Calu3 (cell line): ENCODE measurements around the gene TRIP6. TPM values are rescaled to one million over a fixed set of nuclear protein-coding genes. Genes with fewer than 3 reads are reported as not detected.
"Not testable (repeated sequence)": the region's sequence is repeated elsewhere in the genome, so short reads cannot be mapped to it uniquely, and the experiment has no call there.

Experiments
- BruUV-seq: library from RNA; stranded (reverse); fragments of 400-500 nt; replicated peaks from 2 replicates; lab custom pipeline; 2021; lab: Mats Ljungman, UMichigan
- CTCF ChIA-PET: fragments of 300-600 bp; sonication (Branson Sonifier 250); formaldehyde crosslinking; loops from one replicate; lab custom pipeline; 2022; ENCODE audit warnings: antibody characterized with exemption; lab: Charles Lee
- DNase-seq: peaks from one replicate; pipeline ENCODE4 v3.0.0; 2022
- H3K27ac Mint-ChIP-seq: one replicate; pipeline ENCODE4 v1.8.0; 2022; ENCODE audit warnings: mixed read lengths; ENCODE audit not compliant: unreplicated experiment
- H3K27me3 Mint-ChIP-seq: one replicate; pipeline ENCODE4 v1.8.0; 2022; ENCODE audit warnings: mixed read lengths; ENCODE audit not compliant: unreplicated experiment
- H3K36me3 Mint-ChIP-seq: one replicate; pipeline ENCODE4 v1.8.0; 2022; ENCODE audit warnings: mild to moderate bottlenecking, moderate library complexity, mixed read lengths; ENCODE audit not compliant: insufficient read depth, unreplicated experiment
- H3K4me1 Mint-ChIP-seq: one replicate; pipeline ENCODE4 v1.8.0; 2022; ENCODE audit warnings: mild to moderate bottlenecking, low read depth, mixed read lengths; ENCODE audit not compliant: unreplicated experiment
- H3K4me3 Mint-ChIP-seq: one replicate; pipeline ENCODE4 v1.8.0; 2022; ENCODE audit warnings: mild to moderate bottlenecking, low read depth, moderate library complexity, mixed read lengths; ENCODE audit not compliant: unreplicated experiment
- H3K9me3 Mint-ChIP-seq: one replicate; pipeline ENCODE4 v1.8.0; 2022; ENCODE audit warnings: low read depth, mixed read lengths; ENCODE audit not compliant: unreplicated experiment
- intact Hi-C: fragments of 100-400 bp; cut with micrococcal nuclease; formaldehyde crosslinking; loops from one replicate; pipeline ENCODE4 v1.10.0; 2022; ENCODE audit not compliant: unreplicated experiment
- total RNA-seq: library from RNA; stranded (reverse); gene quantifications from 2 replicates; pipeline ENCODE4 v1.2.3, GENCODE V29; 2022
- TF ChIP-seq, protein P1 (sequence below): fragments of 200-600 bp; IDR thresholded peaks from one replicate; pipeline ENCODE4 v1.8.0; 2022; ENCODE audit warnings: antibody characterized with exemption; ENCODE audit not compliant: unreplicated experiment

TRIP6 gene
- total RNA-seq, 1 experiment from 2014 or later = 50.0 TPM

DNA sequence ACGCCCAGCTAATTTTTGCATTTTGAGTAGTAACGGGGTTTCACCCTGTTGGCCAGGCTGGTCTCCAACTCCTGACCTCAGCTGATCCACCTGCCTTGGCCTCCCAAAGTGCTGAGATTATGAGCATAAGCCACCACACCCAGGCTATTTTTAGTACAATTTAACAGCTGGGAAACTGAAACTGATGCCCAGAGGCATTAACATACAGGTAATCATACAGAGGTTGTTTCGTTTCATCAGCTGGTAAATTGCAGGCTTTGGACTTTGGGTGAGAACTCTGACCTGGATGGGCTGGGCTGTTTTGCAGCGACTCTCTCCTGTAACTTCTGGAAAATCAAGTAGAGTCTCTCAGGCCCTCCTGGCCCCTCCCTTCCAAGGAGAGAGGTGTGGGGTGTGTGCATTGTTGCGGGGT, 34.7 kb downstream of the TRIP6 start:
- Mint-ChIP-seq H3K4me3 (no peak overlapping the region), H3K36me3 (no peaks in the 10 kb centered on the region), H3K9me3 (no peaks in the 10 kb centered on the region), H3K27ac (no peak overlapping the region), H3K27me3 (peaks cover 8% of the 10 kb centered on the region), H3K4me1 (no peaks in the 10 kb centered on the region)
- intact Hi-C loops = no loop called here
- no peak for DNase-seq
- TF ChIP-seq, protein P1, sequence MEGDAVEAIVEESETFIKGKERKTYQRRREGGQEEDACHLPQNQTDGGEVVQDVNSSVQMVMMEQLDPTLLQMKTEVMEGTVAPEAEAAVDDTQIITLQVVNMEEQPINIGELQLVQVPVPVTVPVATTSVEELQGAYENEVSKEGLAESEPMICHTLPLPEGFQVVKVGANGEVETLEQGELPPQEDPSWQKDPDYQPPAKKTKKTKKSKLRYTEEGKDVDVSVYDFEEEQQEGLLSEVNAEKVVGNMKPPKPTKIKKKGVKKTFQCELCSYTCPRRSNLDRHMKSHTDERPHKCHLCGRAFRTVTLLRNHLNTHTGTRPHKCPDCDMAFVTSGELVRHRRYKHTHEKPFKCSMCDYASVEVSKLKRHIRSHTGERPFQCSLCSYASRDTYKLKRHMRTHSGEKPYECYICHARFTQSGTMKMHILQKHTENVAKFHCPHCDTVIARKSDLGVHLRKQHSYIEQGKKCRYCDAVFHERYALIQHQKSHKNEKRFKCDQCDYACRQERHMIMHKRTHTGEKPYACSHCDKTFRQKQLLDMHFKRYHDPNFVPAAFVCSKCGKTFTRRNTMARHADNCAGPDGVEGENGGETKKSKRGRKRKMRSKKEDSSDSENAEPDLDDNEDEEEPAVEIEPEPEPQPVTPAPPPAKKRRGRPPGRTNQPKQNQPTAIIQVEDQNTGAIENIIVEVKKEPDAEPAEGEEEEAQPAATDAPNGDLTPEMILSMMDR = no peak
- CTCF ChIA-PET = interaction anchor here (0.7 kb wide), 1 partner anchor 34 kb away, joined by 6 read pairs; no protein-coding TSS in a partner anchor
- no TSS peak for BruUV-seq

DNA sequence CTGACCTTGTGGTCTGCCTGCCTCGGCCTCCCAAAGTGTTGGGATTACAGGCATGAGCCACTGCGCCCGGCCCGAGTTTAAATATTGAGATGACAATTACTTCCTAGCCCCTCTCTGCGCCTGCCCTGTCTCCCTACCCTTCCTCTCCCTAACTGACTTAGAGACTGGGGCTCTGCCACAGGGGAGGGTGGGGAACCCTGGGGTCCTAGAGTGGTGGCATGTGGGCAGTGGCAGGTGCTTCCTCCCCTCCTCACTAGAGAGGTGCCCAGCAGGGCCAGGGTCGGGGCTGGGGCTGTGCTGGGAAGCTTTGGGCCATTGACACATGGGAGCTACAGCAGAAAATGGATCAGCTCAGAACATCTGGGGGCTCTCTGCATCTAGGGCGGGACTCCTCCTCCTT, 35.5 kb downstream of the TRIP6 start:
- no peak overlapping the region for H3K27ac Mint-ChIP-seq
- no peaks in the 10 kb centered on the region for H3K4me1 Mint-ChIP-seq
- intact Hi-C loops = no loop called here
- H3K4me3 Mint-ChIP-seq = no peak overlapping the region
- H3K27me3 Mint-ChIP-seq = peaks cover 7% of the 10 kb centered on the region
- H3K9me3 Mint-ChIP-seq = no peaks in the 10 kb centered on the region
- H3K36me3 Mint-ChIP-seq = no peaks in the 10 kb centered on the region
- CTCF ChIA-PET = interaction anchor here (0.7 kb wide), 1 partner anchor 128 kb away, joined by 4 read pairs; no protein-coding TSS in a partner anchor
- TF ChIP-seq, protein P1 = no peak
- DNase-seq = no peak
- no TSS peak for BruUV-seq

DNA sequence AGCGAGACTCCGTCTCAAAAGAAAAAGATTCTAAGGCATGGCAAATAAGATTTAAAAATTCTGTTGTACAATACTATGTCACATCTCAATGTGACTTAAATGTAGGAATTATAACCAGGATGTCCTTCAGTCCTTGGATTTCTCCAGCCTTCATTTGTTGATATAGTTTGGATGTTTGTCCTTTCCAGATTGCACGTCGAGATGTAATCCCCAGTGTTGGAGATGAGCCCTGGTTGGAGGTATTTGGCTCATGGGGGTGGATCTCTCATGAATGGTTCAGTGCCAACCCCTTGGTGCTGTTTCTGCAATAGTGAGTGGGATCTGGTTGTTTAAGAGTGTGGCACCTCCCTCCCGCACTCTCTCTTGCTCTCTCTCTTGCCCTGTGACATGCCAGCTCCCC, 41.3 kb downstream of the TRIP6 start:
- BruUV-seq = no TSS peak
- intact Hi-C loops = no loop called here

DNA sequence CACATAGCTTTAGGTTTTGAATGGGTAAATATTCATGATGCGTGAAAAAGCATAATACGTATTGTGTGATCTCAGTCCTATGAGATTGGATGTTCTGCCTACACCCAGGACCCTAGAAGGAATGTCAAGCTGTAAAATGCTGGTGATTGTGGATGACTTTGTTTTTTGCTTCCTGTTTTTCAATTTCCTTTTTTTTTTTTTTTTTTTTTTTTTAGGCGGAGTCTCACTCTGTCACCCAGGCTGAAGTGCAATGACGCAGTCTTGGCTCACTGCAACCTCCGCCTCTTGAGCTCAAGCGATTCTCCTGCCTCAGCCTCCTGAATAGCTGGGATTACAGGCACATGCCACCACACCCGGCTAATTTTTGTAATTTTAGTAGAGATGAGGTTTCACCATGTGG, 43.3 kb downstream of the TRIP6 start:
- H3K36me3 Mint-ChIP-seq, H3K9me3 Mint-ChIP-seq, H3K4me3 Mint-ChIP-seq, H3K27ac Mint-ChIP-seq, CTCF ChIA-PET, BruUV-seq, H3K27me3 Mint-ChIP-seq, DNase-seq, intact Hi-C loops: not testable (repeated sequence)
- H3K4me1 Mint-ChIP-seq = peaks cover 17% of the 10 kb centered on the region

More for the DNA sequence above, 41.3 kb downstream of the TRIP6 start:
- Mint-ChIP-seq H3K27me3 (no peaks in the 10 kb centered on the region), H3K36me3 (no peaks in the 10 kb centered on the region), H3K9me3 (peaks cover 2% of the 10 kb centered on the region), H3K4me3 (no peak overlapping the region), H3K4me1 (no peaks in the 10 kb centered on the region), H3K27ac (no peak overlapping the region)
- CTCF ChIA-PET = no interaction called here
- TF ChIP-seq, protein P1 = no peak
- DNase-seq = no peak

DNA sequence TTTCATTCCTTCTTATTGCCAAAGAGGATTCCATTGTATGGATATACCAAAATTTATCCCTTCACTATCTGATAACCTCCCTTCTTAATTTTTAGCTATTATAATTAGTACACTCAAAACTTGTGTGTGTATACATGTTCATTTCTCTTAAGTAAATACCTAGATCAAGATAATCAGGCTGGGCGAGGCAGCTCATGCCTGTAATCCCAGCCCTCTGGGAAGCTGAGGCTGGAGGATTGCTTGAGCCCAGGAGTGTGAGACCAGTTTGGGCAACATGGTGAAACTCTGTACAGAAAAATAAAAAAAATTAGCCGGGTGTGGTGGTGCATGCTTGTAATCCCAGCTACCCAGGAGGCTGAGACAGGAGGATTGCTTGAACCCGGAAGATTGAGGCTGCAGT, 44.3 kb downstream of the TRIP6 start:
- Mint-ChIP-seq H3K36me3 (peaks cover 9% of the 10 kb centered on the region), H3K9me3 (peaks cover 2% of the 10 kb centered on the region), H3K4me1 (peaks cover 17% of the 10 kb centered on the region), H3K27me3 (no peaks in the 10 kb centered on the region), H3K4me3 (no peak overlapping the region), H3K27ac (no peak overlapping the region)
- no TSS peak for BruUV-seq
- TF ChIP-seq, protein P1 = no peak
- CTCF ChIA-PET = interaction anchor here (0.7 kb wide), 2 partner anchors 108 to 1059 kb away, joined by 5 to 6 read pairs; no protein-coding TSS in a partner anchor
- intact Hi-C loops = no loop called here
- no peak for DNase-seq
